MM.1S (cell line): ENCODE data around the gene ELOA.

Experiments
- CTCF ChIP-seq: fragments of 300-600 bp; sonication (generic); IDR thresholded peaks from 2 replicates; pipeline ENCODE4 v1.5.1; 2016; ENCODE audit warnings: antibody characterized with exemption, low read length, mixed read lengths
- EZH2 ChIP-seq: fragments of 300-600 bp; sonication (generic); optimal IDR thresholded peaks from 2 replicates; pipeline ENCODE3; 2017; ENCODE audit warnings: low read depth, mild to moderate bottlenecking, antibody characterized with exemption, low read length, mixed read lengths
- EZH2phosphoT487 ChIP-seq: fragments of 300-600 bp; sonication (generic); IDR thresholded peaks from 2 replicates; pipeline ENCODE4 v1.6.1; 2018; ENCODE audit warnings: antibody characterized with exemption, low read length

- no peak for TF ChIP-seq EZH2
- TF ChIP-seq CTCF, result no peak
- TF ChIP-seq EZH2phosphoT487, result no peak
Measured at GRCh38 chr1:23791516-23792047, 48.3 kb downstream of the ELOA start.
